ENCODE data around the gene MILR1.
"Not testable (repeated sequence)": the region's sequence is repeated elsewhere in the genome, so short reads cannot be mapped to it uniquely, and the experiment has no call there.

The MILR1 gene

DNA sequence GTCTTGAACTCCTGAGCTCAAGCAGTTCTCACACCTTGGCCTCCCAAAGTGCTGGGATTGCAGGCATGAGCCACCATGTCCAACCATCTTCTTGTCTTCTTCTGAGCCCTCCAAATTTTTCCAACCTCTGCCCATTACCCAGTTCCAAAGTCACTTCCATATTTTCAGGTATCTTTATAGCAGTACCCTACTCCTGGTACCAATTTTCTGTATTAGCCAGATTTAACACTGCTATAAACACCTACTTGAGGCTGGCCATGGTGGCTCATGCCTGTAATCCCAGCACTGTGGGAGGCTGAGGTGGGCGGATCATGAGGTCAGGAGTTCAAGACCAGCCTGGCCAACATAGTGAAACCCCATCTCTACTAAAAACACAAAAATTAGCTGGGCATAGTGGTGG lies 9.4 kb upstream of the MILR1 start:
- TF ChIP-seq ZNF707 (tag by site-specific recombination; IDR thresholded peaks at IDR 0.05) = peak; percentile 82
- TF ChIP-seq EGR2 (tag by site-specific recombination; IDR thresholded peaks at IDR 0.05; ENCODE audit: low read depth) = 0 out of 2 replicates have a peak, but pooled peaks have one; percentile 12
- H3K4me1 ChIP-seq (ENCODE audit: control insufficient read depth, insufficient read depth, low read length); POLR2A ChIA-PET; H3K27ac ChIP-seq (ENCODE audit: extremely low read depth, low read depth, low read length); H3K36me3 ChIP-seq (ENCODE audit: control insufficient read depth in 2 of 2, insufficient read depth in 1 of 2, low read length in 2 of 2); CTCF ChIA-PET; H3K4me3 ChIP-seq (ENCODE audit: low read depth, low read length); H3K9me3 ChIP-seq (ENCODE audit: control insufficient read depth, insufficient read depth, low read depth, low read length): not testable (repeated sequence)

DNA sequence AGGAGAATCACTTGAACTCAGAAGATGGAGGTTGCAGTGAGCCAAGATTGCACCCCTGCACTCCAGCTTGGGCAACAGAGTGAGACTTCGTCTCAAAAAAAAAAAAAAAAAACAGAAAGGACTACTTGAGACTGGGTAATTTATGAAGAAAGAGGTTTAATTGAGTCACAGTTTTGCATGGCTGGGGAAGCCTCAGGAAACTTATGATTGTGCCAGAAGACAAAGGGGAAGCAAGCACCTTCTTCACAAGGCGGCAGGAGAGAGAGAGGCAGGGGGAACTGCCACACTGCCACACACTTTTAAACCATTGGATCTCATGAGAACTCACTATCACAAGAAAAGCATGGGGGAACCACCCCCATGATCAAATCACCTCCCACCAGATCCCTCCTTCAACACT lies 9.0 kb upstream of the MILR1 start:
- H3K27ac ChIP-seq (ENCODE audit: extremely low read depth, low read depth, low read length) = no peak overlapping the region
- CTCF ChIA-PET = no interaction called here

DNA sequence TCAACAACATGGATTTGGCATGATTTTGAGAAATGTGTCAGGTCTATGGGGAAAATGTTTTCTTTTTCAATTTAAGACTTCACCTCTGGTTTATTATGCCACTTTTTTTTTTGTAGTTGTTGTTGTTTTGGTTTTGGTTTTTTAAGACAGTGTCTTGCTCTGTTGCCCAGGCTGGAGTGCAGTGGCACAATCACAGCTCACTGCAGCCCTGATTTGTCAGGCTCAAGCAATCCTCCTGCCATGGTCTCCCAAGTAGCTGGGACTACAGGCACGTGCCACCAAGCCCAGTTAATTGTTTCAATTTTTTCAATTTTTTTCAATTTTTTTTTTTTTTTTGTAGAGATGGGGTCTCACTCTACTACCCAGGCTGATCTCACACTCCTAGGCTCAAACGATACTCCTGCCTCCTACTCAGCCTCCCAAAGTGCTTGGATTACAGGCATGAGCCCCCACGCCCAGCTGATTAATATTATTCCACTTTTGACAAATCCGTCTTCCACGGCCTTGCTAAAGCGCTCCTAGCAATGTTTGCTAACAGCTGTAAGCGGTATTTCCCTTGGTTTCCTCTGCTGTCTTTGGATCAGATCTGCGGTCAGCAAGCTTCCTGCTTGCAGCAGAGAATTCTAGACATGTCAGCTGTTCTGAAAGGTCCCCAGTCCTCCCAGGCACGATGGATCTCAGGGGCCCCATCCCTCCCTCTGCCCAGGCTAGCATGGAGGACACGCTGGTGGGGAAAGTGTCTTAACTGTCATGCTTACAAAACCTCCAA lies 7.0 kb upstream of the MILR1 start:
- POLR2A ChIA-PET = no interaction called here

More for the DNA sequence above, 9.0 kb upstream of the MILR1 start:
- Histone ChIP-seq H3K4me1 (ENCODE audit: control insufficient read depth, insufficient read depth, low read length) (no peaks in the 10 kb centered on the region), H3K4me3 (ENCODE audit: low read depth, low read length) (no peak overlapping the region), H3K9me3 (ENCODE audit: control insufficient read depth, insufficient read depth, low read depth, low read length) (no peaks in the 10 kb centered on the region), H3K36me3 (ENCODE audit: control insufficient read depth in 2 of 2, insufficient read depth in 1 of 2, low read length in 2 of 2) (no peaks in the 10 kb centered on the region)
- POLR2A ChIA-PET = no interaction called here
- TF ChIP-seq, protein P1, sequence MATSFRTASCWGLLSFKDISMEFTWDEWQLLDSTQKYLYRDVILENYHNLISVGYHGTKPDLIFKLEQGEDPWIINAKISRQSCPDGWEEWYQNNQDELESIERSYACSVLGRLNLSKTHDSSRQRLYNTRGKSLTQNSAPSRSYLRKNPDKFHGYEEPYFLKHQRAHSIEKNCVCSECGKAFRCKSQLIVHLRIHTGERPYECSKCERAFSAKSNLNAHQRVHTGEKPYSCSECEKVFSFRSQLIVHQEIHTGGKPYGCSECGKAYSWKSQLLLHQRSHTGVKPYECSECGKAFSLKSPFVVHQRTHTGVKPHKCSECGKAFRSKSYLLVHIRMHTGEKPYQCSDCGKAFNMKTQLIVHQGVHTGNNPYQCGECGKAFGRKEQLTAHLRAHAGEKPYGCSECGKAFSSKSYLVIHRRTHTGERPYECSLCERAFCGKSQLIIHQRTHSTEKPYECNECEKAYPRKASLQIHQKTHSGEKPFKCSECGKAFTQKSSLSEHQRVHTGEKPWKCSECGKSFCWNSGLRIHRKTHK (tag by site-specific recombination; IDR thresholded peaks at IDR 0.05) = no peak
- TF ChIP-seq ZNF660 (tag by site-specific recombination; IDR thresholded peaks at IDR 0.05) (no peak), GLI4 (tag by site-specific recombination; IDR thresholded peaks at IDR 0.05) (no peak), ZNF623 (tag by site-specific recombination; IDR thresholded peaks at IDR 0.05) (no peak)

DNA sequence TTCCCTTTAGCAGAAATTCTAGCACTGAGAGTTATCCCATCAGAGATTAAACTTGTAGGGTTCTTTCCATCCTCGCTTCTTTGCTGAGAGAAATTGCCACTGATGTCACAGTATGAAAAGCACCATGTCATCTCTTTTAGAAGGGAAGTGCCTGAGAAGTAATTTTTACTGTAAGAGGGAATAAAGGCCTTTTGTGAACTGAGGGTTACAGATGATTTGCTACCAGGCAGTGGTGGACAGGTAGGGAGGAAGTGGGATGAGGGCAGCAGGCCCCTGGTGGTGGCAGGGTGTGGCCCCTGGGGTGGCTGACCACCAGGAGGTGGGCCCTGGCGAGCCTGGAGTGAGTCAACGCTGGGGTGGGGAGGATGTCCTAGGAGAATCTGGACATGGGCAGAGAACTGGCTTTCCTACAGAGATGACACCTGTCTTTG lies 6.4 kb upstream of the MILR1 start:
- no peak overlapping the region for H3K27ac ChIP-seq (ENCODE audit: extremely low read depth, low read depth, low read length)
- TF ChIP-seq ZNF202 (tag by site-specific recombination; IDR thresholded peaks at IDR 0.05; ENCODE audit: borderline replicate concordance) = no peak
- TF ChIP-seq ZNF2 (tag by site-specific recombination; IDR thresholded peaks at IDR 0.05) = no peak
- no peak for TF ChIP-seq ZNF16 (tag by site-specific recombination; IDR thresholded peaks at IDR 0.05; ENCODE audit: low read depth)
- TF ChIP-seq, protein P2, sequence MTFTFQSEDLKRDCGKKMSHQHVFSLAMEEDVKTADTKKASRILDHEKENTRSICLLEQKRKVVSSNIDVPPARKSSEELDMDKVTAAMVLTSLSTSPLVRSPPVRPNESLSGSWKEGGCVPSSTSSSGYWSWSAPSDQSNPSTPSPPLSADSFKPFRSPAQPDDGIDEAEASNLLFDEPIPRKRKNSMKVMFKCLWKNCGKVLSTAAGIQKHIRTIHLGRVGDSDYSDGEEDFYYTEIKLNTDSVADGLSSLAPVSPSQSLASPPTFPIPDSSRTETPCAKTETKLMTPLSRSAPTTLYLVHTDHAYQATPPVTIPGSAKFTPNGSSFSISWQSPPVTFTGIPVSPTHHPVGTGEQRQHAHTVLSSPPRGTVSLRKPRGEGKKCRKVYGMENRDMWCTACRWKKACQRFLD (tag by site-specific recombination; IDR thresholded peaks at IDR 0.05) = no peak
- TF ChIP-seq TRIM28 (IDR thresholded peaks at IDR 0.05; ENCODE audit: borderline replicate concordance, low read length) = no peak
- TF ChIP-seq SP3 (tag by site-specific recombination; IDR thresholded peaks at IDR 0.05) = no peak
- no peak for TF ChIP-seq ZNF610 (tag by site-specific recombination; IDR thresholded peaks at IDR 0.05; ENCODE audit: borderline replicate concordance)
- TF ChIP-seq, protein P3, sequence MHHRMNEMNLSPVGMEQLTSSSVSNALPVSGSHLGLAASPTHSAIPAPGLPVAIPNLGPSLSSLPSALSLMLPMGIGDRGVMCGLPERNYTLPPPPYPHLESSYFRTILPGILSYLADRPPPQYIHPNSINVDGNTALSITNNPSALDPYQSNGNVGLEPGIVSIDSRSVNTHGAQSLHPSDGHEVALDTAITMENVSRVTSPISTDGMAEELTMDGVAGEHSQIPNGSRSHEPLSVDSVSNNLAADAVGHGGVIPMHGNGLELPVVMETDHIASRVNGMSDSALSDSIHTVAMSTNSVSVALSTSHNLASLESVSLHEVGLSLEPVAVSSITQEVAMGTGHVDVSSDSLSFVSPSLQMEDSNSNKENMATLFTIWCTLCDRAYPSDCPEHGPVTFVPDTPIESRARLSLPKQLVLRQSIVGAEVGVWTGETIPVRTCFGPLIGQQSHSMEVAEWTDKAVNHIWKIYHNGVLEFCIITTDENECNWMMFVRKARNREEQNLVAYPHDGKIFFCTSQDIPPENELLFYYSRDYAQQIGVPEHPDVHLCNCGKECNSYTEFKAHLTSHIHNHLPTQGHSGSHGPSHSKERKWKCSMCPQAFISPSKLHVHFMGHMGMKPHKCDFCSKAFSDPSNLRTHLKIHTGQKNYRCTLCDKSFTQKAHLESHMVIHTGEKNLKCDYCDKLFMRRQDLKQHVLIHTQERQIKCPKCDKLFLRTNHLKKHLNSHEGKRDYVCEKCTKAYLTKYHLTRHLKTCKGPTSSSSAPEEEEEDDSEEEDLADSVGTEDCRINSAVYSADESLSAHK (tag by site-specific recombination; IDR thresholded peaks at IDR 0.05) = no peak
- TF ChIP-seq ZNF223 (tag by site-specific recombination; IDR thresholded peaks at IDR 0.05) = no peak
- no peak for TF ChIP-seq ZNF140 (tag by site-specific recombination; IDR thresholded peaks at IDR 0.05)

More for the DNA sequence above, 7.0 kb upstream of the MILR1 start:
- H3K36me3 ChIP-seq (ENCODE audit: control insufficient read depth in 2 of 2, insufficient read depth in 1 of 2, low read length in 2 of 2) = no peaks in the 10 kb centered on the region
- no peaks in the 10 kb centered on the region for H3K9me3 ChIP-seq (ENCODE audit: control insufficient read depth, insufficient read depth, low read depth, low read length)
- TF ChIP-seq ZNF558 (tag by site-specific recombination; IDR thresholded peaks at IDR 0.05) (no peak), HOXC10 (CRISPR knock-in tag; IDR thresholded peaks at IDR 0.05) (no peak), ZNF658 (tag by site-specific recombination; IDR thresholded peaks at IDR 0.05) (no peak), ZBTB21 (tag by site-specific recombination; IDR thresholded peaks at IDR 0.05) (no peak), ZFP3 (tag by site-specific recombination; IDR thresholded peaks at IDR 0.05; ENCODE audit: low read depth) (no peak), ZNF354C (tag by site-specific recombination; IDR thresholded peaks at IDR 0.05; ENCODE audit: borderline replicate concordance, low read depth) (no peak), ZNF623 (tag by site-specific recombination; IDR thresholded peaks at IDR 0.05) (no peak), EGR2 (tag by site-specific recombination; IDR thresholded peaks at IDR 0.05; ENCODE audit: low read depth) (no peak), ZNF473 (tag by site-specific recombination; IDR thresholded peaks at IDR 0.05) (no peak), KLF8 (tag by site-specific recombination; IDR thresholded peaks at IDR 0.05) (no peak), ZNF76 (tag by site-specific recombination; IDR thresholded peaks at IDR 0.05; ENCODE audit: borderline replicate concordance, low read depth) (no peak), ZNF596 (tag by site-specific recombination; IDR thresholded peaks at IDR 0.05) (no peak)
- TF ChIP-seq, protein P4, sequence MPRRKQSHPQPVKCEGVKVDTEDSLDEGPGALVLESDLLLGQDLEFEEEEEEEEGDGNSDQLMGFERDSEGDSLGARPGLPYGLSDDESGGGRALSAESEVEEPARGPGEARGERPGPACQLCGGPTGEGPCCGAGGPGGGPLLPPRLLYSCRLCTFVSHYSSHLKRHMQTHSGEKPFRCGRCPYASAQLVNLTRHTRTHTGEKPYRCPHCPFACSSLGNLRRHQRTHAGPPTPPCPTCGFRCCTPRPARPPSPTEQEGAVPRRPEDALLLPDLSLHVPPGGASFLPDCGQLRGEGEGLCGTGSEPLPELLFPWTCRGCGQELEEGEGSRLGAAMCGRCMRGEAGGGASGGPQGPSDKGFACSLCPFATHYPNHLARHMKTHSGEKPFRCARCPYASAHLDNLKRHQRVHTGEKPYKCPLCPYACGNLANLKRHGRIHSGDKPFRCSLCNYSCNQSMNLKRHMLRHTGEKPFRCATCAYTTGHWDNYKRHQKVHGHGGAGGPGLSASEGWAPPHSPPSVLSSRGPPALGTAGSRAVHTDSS (tag by site-specific recombination; IDR thresholded peaks at IDR 0.05) = no peak
- H3K4me3 ChIP-seq (ENCODE audit: low read depth, low read length) = no peak overlapping the region
- CTCF ChIA-PET = interaction anchor here (0.6 kb wide), 1 partner anchor 145 kb away, joined by 5 read pairs; no protein-coding TSS in a partner anchor
- no peaks in the 10 kb centered on the region for H3K4me1 ChIP-seq (ENCODE audit: control insufficient read depth, insufficient read depth, low read length)
- H3K27ac ChIP-seq (ENCODE audit: extremely low read depth, low read depth, low read length) = no peak overlapping the region

More for the DNA sequence above, 6.4 kb upstream of the MILR1 start:
- Histone ChIP-seq H3K4me3 (ENCODE audit: low read depth, low read length) (no peak overlapping the region), H3K4me1 (ENCODE audit: control insufficient read depth, insufficient read depth, low read length) (no peaks in the 10 kb centered on the region), H3K36me3 (ENCODE audit: control insufficient read depth in 2 of 2, insufficient read depth in 1 of 2, low read length in 2 of 2) (no peaks in the 10 kb centered on the region), H3K9me3 (ENCODE audit: control insufficient read depth, insufficient read depth, low read depth, low read length) (no peaks in the 10 kb centered on the region)
- POLR2A ChIA-PET = interaction anchor here (0.6 kb wide), 1 partner anchor 64 kb away, joined by 5 read pairs; the partner anchor contains the start of gene CEP95
- CTCF ChIA-PET = interaction anchor here (0.6 kb wide), 2 partner anchors 10 to 146 kb away, joined by 4 to 5 read pairs; no protein-coding TSS in a partner anchor
